Measurements from ENCODE around the gene SLC4A11.
A peak's percentile ranks its signal among the peaks of the same experiment; 100 is the strongest.

SLC4A11 gene

GRCh38 chr20:3245711-3246110, 6.7 kb upstream of the SLC4A11 start:
- DNase-seq = no peak

- DNase-seq = no peak
Measured at GRCh38 chr20:3245156-3245555, 6.2 kb upstream of the SLC4A11 start.

- DNase-seq = no peak
Measured at GRCh38 chr20:3244613-3245012, 5.6 kb upstream of the SLC4A11 start.

- DNase-seq = no peak
Measured at GRCh38 chr20:3243718-3244358, 4.8 kb upstream of the SLC4A11 start.

GRCh38 chr20:3242172-3242692, 3.2 kb upstream of the SLC4A11 start:
- no peak for DNase-seq

- DNase-seq = no peak
Measured at GRCh38 chr20:3240776-3241363, 1.9 kb upstream of the SLC4A11 start.

GRCh38 chr20:3239867-3240775, 1.1 kb upstream of the SLC4A11 start:
- DNase-seq = no peak

GRCh38 chr20:3238616-3239025, 369 bp downstream of the SLC4A11 start:
- no peak for DNase-seq

GRCh38 chr20:3237958-3238615, 903 bp downstream of the SLC4A11 start:
- DNase-seq = no peak

- no peak for DNase-seq
Measured at GRCh38 chr20:3237011-3237957, 1.7 kb downstream of the SLC4A11 start.

- DNase-seq = peak; percentile 11
Measured at GRCh38 chr20:3235666-3236324, 3.2 kb downstream of the SLC4A11 start.

- no peak for DNase-seq
Measured at GRCh38 chr20:3233991-3234498, 4.9 kb downstream of the SLC4A11 start.

GRCh38 chr20:3233131-3233990, 5.6 kb downstream of the SLC4A11 start:
- no peak for DNase-seq

GRCh38 chr20:3231889-3232588, 7.0 kb downstream of the SLC4A11 start:
- DNase-seq = no peak

GRCh38 chr20:3231116-3231515, 7.9 kb downstream of the SLC4A11 start:
- DNase-seq = no peak

GRCh38 chr20:3229798-3230197, 9.2 kb downstream of the SLC4A11 start:
- DNase-seq = no peak

- DNase-seq = no peak
Measured at GRCh38 chr20:3229158-3229557, 9.8 kb downstream of the SLC4A11 start.

- no peak for DNase-seq
Measured at GRCh38 chr20:3228750-3229032, 10.3 kb downstream of the SLC4A11 start.

GRCh38 chr20:3227936-3228749, 10.8 kb downstream of the SLC4A11 start:
- DNase-seq = no peak

All from T1000 (cell line).